ENCODE data around the gene DOCK2. TPM values are rescaled to one million over a fixed set of nuclear protein-coding genes. Genes with fewer than 3 reads are reported as not detected.

Gene DOCK2
- total and polyA plus RNA-seq, 8 donors = 0.73 to 15.6 (median 1.7) TPM

GRCh38 chr5:170110403-170111087 is 473.5 kb downstream of the DOCK2 start:
- FAIRE-seq (no peak), ATAC-seq (no peak), DNase-seq (no peak)
- Histone ChIP-seq H3K36me3 (no peaks in the 10 kb centered on the region), H3K9me3 (no peaks in the 10 kb centered on the region), H3K4me1 (no peaks in the 10 kb centered on the region), H3K4me3 (no peak overlapping the region), H3K27me3 (no peaks in the 10 kb centered on the region), H3K27ac (no peak overlapping the region)
- TF ChIP-seq, protein P1, sequence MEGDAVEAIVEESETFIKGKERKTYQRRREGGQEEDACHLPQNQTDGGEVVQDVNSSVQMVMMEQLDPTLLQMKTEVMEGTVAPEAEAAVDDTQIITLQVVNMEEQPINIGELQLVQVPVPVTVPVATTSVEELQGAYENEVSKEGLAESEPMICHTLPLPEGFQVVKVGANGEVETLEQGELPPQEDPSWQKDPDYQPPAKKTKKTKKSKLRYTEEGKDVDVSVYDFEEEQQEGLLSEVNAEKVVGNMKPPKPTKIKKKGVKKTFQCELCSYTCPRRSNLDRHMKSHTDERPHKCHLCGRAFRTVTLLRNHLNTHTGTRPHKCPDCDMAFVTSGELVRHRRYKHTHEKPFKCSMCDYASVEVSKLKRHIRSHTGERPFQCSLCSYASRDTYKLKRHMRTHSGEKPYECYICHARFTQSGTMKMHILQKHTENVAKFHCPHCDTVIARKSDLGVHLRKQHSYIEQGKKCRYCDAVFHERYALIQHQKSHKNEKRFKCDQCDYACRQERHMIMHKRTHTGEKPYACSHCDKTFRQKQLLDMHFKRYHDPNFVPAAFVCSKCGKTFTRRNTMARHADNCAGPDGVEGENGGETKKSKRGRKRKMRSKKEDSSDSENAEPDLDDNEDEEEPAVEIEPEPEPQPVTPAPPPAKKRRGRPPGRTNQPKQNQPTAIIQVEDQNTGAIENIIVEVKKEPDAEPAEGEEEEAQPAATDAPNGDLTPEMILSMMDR (IDR thresholded peaks at IDR 0.05) = no peak
- WGBS, 2 donors = 58 to 67% methylated on average over 3 of the region's 3 CpGs
- intact Hi-C loops (cut with DNase I) = no loop called here

DNA sequence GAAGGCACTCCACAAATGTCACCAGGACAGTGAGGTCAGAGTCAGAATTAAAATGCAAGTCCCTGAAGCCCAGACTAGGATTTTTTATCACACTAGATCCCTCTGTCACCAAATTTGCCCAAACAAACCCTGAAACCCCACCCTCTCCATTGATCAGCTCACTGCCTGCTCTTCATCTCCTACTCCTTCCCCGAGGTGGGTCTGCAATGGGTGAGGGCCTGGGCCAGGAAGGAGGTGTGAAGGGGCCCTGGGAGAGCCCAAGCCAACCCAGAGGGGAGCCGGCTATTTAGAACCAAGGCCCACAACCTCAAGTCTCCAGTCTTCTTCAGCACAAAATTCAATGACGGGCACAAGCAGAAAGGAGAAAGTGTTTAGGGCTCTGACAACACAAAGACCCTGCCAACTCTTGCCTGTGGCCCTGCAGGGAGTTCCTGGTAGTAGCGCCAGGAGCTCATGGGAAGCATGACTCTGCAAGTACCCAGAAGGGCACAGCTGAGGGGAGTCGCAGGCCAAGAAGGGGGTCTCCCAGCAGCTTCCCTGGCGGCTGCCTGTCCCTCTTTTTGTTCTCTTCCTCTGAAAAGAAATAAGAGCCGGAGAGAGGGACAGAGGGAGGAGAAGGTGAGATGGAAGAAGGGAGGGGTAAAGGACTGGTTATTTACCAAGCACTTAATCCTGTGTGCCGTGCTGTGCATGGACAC is 474.2 kb downstream of the DOCK2 start:
- Histone ChIP-seq H3K27ac (no peak overlapping the region), H3K4me1 (no peaks in the 10 kb centered on the region), H3K4me3 (no peak overlapping the region), H3K27me3 (no peaks in the 10 kb centered on the region), H3K9me3 (no peaks in the 10 kb centered on the region), H3K36me3 (no peaks in the 10 kb centered on the region)
- intact Hi-C loops (cut with DNase I) = no loop called here
- TF ChIP-seq, protein P1 (IDR thresholded peaks at IDR 0.05) = no peak
- WGBS, 2 donors = 38 to 52% methylated on average over 7 to 8 of the region's 8 CpGs
- no peak for FAIRE-seq
- no peak for DNase-seq
- ATAC-seq = no peak

- Histone ChIP-seq H3K36me3 (no peaks in the 10 kb centered on the region), H3K27me3 (no peaks in the 10 kb centered on the region), H3K9me3 (no peaks in the 10 kb centered on the region), H3K4me3 (no peak overlapping the region), H3K27ac (no peak overlapping the region), H3K4me1 (no peaks in the 10 kb centered on the region)
- TF ChIP-seq, protein P1 (IDR thresholded peaks at IDR 0.05) = no peak
- no peak for DNase-seq
- WGBS, 2 donors = 52% methylated on average over 6 of the region's 6 CpGs
- intact Hi-C loops (cut with DNase I) = no loop called here
- no peak for FAIRE-seq
- ATAC-seq = no peak
Measured at GRCh38 chr5:170112876-170113521, 475.9 kb downstream of the DOCK2 start.

- H3K4me3 ChIP-seq = no peak overlapping the region
- no peak overlapping the region for H3K27ac ChIP-seq
- FAIRE-seq (no peak), ATAC-seq (no peak), DNase-seq (no peak)
- no peaks in the 10 kb centered on the region for H3K9me3 ChIP-seq
- intact Hi-C loops (cut with DNase I) = no loop called here
- H3K36me3 ChIP-seq = no peaks in the 10 kb centered on the region
- H3K27me3 ChIP-seq = no peaks in the 10 kb centered on the region
- TF ChIP-seq, protein P1 (IDR thresholded peaks at IDR 0.05) = no peak
- 64 to 70% methylated on average over 3 of the region's 3 CpGs for WGBS, 2 donors
- no peaks in the 10 kb centered on the region for H3K4me1 ChIP-seq
Measured at GRCh38 chr5:170113522-170113900, 476.4 kb downstream of the DOCK2 start.
